GM10266 (cell line): ENCODE data around the gene LSM11.

Source experiments
- DNase-seq: peaks from one replicate; pipeline ENCODE4 v3.0.0; 2012; ENCODE audit errors: extremely low spot score
- TF ChIP-seq, protein P1 (sequence below): IDR thresholded peaks from 2 replicates; pipeline ENCODE4 v1.5.1; 2012; ENCODE audit warnings: mild to moderate bottlenecking, low read depth; ENCODE audit not compliant: control insufficient read depth, insufficient read depth; ENCODE audit errors: missing control alignments

The LSM11 gene

DNA sequence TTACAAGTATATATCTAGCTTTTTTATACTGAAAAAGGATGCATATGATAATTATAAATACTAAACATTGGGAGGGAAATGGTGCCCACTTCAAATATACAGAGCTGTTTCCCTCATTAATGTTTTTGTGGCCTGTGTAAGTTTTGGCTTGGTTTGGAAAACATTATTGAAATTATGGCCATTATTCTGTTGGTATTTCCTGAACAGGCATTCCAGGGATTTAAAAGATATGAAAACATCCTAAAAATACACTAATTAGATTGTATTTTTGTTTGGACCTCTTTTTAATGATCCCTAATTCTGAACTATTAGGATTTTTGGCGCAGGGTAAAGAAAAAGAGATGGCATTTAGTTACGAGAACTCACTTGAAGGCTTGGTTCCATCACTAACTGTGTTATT lies 64.5 kb downstream of the LSM11 start:
- DNase-seq = no peak
- TF ChIP-seq, protein P1, sequence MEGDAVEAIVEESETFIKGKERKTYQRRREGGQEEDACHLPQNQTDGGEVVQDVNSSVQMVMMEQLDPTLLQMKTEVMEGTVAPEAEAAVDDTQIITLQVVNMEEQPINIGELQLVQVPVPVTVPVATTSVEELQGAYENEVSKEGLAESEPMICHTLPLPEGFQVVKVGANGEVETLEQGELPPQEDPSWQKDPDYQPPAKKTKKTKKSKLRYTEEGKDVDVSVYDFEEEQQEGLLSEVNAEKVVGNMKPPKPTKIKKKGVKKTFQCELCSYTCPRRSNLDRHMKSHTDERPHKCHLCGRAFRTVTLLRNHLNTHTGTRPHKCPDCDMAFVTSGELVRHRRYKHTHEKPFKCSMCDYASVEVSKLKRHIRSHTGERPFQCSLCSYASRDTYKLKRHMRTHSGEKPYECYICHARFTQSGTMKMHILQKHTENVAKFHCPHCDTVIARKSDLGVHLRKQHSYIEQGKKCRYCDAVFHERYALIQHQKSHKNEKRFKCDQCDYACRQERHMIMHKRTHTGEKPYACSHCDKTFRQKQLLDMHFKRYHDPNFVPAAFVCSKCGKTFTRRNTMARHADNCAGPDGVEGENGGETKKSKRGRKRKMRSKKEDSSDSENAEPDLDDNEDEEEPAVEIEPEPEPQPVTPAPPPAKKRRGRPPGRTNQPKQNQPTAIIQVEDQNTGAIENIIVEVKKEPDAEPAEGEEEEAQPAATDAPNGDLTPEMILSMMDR = no peak
